ENCODE data around the gene OR2T10. TPM values are rescaled to one million over a fixed set of nuclear protein-coding genes. Genes with fewer than 3 reads are reported as not detected.
"Not testable (repeated sequence)": the region's sequence is repeated elsewhere in the genome, so short reads cannot be mapped to it uniquely, and the experiment has no call there.

The OR2T10 gene
- polyA plus RNA-seq, 4 donors: 0.10 to 0.26 (median 0.18) TPM

- DNase-seq (ENCODE audit: low read depth in 4 of 4, low spot score in 3 of 4): no peak
Measured at GRCh38 chr1:248599396-248599795, 1.9 kb upstream of the OR2T10 start.

DNA sequence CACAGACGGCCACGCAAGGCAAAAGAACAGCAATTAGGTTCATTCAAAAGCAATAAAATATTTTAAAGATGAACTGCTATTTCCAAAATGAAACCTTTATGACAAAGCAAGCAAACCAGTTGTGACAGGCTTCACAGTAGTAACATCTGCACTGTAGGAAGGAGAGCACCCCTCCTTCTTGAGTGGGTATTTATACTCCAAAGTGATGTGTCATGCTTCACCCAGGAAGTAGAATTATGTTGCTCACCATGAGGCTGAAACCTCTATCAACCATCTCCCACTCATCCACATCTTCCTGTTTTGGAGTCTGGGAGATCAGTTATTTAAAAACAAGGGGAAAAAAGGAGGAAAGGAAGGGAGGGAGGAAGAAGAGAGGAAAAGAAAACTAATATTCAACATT lies 885 bp downstream of the OR2T10 start:
- DNase-seq (ENCODE audit: low read depth in 4 of 4, low spot score in 3 of 4): no peak

- no peak for DNase-seq (ENCODE audit: low read depth in 4 of 4, low spot score in 3 of 4)
Measured at GRCh38 chr1:248593226-248593625, 4.3 kb downstream of the OR2T10 start.

DNA sequence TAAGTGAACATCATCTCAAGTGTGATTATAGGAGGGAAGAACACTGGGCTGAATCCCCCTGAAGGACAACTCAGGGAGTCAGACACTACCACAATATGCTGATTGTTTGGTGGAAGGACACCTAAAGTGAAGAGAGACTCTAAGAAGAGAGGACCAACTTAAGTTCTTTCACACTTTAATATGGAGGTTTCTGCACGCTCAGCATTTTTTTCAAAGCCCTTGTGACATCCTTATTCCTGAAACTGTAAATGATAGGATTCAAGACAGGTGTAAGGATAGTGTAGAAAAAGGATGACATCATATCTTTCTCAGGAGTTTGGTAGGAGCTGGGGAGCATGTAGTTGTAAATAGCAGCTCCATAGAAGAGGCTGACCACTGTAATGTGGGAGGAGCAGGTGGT lies 4.8 kb downstream of the OR2T10 start:
- no peak for DNase-seq (ENCODE audit: low read depth in 4 of 4, low spot score in 3 of 4)

DNA sequence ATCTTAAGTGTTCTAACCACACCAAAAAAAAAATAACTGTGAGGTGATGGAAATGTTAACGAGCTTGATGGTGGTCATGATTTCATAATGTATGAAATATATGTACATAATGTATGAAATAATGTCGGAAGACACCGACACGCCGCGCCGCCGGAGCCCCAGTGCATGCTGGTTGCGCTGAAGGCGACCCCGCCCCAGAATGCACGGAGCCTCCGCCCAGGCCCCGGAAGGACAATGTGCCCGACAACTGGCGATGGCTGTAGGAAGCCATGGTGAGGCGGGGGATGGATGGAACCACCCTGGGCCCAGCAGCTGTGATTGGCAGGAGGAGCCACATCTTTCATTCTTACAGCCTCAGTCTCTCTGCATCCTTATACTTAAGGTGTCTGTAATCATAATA lies 7.4 kb downstream of the OR2T10 start:
- no peak for DNase-seq (ENCODE audit: low read depth in 4 of 4, low spot score in 3 of 4)

DNA sequence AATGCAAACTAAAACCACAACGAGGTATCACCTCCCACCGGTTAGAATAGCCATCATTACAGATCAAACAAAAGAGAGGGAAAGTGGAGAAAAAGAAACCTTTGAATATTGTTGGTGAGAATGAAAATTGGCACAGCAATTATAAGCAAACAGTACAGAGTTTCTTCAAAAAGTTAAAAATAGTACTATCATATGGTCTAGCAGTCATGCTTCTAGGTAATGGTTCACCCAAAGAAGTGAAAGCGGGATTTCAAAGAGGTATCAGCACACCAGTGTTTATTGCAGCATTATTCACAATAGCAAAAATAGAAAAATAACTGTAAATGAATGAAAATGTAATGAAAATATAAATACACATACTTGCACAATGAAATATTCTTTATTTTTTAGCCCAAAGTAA lies 8.2 kb downstream of the OR2T10 start:
- DNase-seq (ENCODE audit: low read depth in 4 of 4, low spot score in 3 of 4): no peak

DNA sequence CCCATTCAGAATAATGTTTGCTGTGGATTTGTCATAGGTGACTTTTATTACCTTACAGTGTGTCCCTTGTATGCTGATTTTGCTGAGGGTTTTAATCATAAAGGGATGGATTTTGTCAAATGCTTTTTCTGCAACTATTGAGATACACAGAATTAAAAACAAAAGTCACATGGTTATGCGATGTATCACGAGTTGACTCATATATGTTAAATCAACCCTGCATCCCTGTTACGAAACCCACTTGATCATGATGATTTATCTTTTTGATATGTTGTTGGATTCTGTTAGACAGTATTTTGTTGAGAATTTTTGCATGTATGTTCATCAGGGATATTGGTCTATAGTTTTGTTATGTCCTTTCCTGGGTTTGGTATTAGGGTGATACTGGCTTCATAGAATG lies 12.2 kb downstream of the OR2T10 start:
- DNase-seq (ENCODE audit: low read depth in 4 of 4, low spot score in 3 of 4): no peak

DNA sequence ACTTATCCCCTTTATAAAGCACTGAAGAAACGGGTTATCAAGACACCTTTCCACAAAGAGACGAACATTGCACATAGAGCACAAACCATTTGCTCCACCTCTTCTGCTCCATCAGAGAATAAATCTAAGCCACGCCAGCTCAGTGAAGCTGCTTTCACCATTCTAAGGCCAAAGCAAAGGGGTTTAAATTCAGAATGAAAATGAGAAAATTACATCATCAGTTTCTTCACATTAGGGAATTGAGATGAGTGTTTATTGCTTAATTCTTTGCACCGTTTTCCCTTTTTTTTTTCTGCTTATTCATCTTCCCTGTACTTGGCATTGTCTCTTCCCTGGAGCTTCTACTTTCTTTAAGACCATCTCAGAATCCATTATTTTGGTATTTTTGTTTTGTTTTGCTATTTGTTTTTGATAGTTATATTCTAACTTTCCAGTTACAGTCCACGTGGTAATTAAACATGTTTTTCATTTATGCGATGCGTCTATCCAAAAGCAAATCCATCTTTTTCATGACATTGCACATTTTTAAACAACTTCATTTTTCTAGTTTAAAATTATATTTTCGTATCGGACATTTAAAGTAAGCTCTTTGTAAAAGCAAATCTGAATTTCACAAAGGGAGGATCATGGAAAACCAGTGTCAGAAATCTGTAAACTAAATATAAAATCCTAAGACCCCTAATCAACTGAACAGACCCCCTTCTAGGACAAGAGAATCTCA lies 21.1 kb downstream of the OR2T10 start:
- DNase-seq (ENCODE audit: low read depth in 4 of 4, low spot score in 3 of 4): no peak

DNA sequence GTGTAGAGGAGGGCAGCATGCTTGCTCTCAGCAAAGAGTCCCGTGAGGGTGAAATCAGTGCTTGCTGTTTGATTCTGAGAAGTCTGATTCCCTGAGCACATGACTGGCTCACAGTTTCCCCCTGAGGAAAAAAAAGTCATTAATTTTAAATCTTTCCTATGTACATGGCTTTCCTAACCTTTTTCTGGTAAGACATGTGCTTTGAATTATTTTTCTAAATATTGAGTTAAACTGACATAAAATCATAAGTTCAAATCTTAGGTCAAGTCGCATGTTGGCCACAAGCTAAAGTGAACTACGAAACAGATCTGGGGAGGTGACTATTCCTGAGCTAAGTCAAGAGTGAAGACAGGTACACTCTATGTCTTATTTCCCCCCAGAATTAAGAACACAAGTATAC lies 22.8 kb downstream of the OR2T10 start, which contains the start of gene OR2T34:
Gene OR2T34, minus strand, starts transcription at position 101 of the 400 bp plus-strand sequence. Its CDS starts 0 bp downstream, at position 101.
- not testable (repeated sequence) for DNase-seq (ENCODE audit: low read depth in 4 of 4, low spot score in 3 of 4)

DNA sequence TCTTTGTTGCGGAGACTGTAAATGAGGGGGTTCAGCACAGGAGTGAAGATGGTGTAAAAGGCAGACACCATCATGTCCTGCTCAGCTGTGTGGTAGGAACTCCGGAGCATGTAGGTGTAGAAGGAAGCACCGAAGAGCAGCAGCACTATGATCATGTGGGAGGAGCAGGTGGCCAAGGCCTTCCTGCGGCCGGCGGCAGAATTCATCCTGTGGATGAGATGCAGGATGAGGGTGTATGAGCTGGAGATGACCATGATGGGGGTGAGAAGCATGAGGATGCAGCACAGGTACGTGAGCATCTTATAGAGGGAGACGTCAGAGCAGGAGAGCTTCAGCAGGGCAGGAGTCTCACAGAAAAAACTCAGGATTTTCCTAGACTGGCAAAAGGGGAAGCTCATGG lies 23.6 kb downstream of the OR2T10 start:
- DNase-seq (ENCODE audit: low read depth in 4 of 4, low spot score in 3 of 4): not testable (repeated sequence)

- not testable (repeated sequence) for DNase-seq (ENCODE audit: low read depth in 4 of 4, low spot score in 3 of 4)
Measured at GRCh38 chr1:248572049-248572448, 25.5 kb downstream of the OR2T10 start.

DNA sequence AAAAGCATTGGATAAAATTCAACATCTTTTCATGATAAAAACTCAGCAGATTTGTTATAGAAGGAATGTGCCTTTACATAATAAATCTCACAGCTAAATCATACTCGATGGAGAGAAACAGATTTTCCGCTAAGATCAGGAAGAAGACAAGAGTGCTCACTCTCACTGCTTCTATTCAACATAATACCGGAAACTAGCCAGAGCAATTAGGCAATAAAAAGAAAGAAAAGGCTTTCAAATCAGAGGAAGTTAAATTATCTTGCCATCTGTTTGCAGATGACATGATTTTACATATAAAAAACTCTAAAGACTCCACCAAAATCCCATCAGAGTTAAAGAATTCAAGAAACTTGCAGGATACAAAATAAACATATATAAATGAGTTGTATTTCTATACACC lies 26.7 kb downstream of the OR2T10 start:
- DNase-seq (ENCODE audit: low read depth in 4 of 4, low spot score in 3 of 4): not testable (repeated sequence)

- DNase-seq (ENCODE audit: low read depth in 4 of 4, low spot score in 3 of 4): not testable (repeated sequence)
Measured at GRCh38 chr1:248569049-248569448, 28.5 kb downstream of the OR2T10 start.

DNA sequence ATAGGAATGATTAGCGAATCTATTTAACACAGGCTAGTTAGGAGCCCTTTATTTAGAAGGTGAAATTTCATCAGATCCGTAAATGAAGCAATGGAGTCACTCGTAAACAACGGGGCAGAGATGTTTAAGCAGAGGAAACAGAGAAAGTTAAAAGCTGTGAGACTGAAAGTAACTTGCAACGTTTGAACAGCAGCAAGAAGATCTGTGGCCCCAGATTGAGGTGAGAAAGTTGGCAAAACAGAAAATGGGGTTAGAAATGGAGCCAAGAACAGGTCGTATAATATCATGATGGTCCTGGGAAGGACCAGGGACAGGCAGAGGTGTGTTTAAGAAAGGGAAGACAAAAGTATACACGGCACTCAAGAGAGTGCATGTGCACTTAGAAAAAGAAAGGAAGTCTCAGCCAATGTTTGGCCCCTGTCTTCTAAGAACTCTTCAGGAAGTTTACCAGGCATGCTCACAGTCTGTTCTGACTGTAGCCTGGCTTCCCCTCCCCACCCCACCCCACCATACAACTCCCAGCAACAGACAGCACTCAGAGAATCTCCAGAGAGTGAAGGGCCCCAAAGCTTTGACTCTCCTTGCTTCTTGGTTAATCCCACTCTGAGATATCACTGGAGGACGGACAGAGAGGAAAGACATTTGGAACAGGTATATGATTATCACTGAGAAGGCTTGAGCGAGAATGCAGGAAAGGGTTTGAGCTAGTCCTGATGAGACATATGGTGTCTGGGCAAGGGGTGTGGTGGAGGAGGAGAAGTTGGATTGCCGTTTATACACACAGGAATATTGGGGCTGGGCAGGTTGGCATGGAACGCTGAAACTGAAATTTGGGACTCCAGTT lies 31.7 kb downstream of the OR2T10 start:
- not testable (repeated sequence) for DNase-seq (ENCODE audit: low read depth in 4 of 4, low spot score in 3 of 4)

DNA sequence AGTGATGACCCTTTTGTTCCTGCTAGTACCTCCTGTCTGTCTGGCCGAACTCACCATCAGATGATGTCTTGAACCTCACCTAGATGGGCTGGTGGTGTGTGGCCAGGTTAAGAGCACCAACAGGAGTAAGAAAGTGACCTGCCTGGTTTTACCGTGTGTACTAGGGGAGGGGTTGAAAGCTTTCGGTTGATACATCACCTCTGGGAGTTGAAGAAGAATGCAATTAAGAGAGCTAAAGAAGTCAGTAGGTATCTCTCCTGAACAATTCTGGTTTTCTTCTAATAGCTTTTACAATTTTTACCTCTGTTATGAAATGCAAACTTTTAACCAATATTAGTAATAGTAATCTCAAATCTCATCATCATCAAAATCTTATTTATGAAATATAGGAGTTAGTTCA lies 34.8 kb downstream of the OR2T10 start, which contains the start of gene OR2T29:
Gene OR2T29, minus strand, starts transcription at position 101 of the 400 bp plus-strand sequence. CDS start 3,281 bp downstream, outside the sequence.
- DNase-seq (ENCODE audit: low read depth in 4 of 4, low spot score in 3 of 4): not testable (repeated sequence)

- DNase-seq (ENCODE audit: low read depth in 4 of 4, low spot score in 3 of 4): not testable (repeated sequence)
Measured at GRCh38 chr1:248551027-248551426, 46.5 kb downstream of the OR2T10 start.

DNA sequence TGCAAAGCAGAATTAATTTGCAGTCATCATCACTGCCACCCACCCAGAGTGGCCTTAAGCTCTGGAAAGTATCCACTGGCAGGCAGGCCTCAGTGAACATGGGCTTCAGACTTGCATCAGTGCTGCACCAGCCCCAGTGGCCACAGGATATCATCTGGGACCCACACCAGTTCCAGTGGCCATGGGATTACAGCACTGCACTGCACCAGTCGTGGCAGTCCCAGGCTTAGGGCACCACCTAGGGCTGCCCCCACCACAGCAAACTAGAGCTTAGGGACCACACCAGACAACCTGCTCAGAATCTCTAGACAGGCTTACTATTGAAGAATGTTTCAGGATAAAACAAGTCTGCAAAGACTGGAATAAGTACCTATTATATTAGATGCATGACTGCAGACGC lies 50.1 kb downstream of the OR2T10 start:
- not testable (repeated sequence) for DNase-seq (ENCODE audit: low read depth in 4 of 4, low spot score in 3 of 4)
